Endothelial cell (in vitro differentiated cells): ENCODE data around the gene CTSF. TPM values are rescaled to one million over a fixed set of nuclear protein-coding genes. Genes with fewer than 3 reads are reported as not detected.

Source experiments
- DNase-seq: peaks from one replicate; pipeline ENCODE4 v3.0.0; 2021; ENCODE audit warnings: low spot score
- H3K27ac Mint-ChIP-seq: one replicate; pipeline ENCODE4 v1.8.0; 2021; ENCODE audit warnings: mixed read lengths, inconsistent platforms; ENCODE audit not compliant: unreplicated experiment
- H3K27me3 Mint-ChIP-seq: one replicate; pipeline ENCODE4 v1.8.0; 2021; ENCODE audit warnings: mild to moderate bottlenecking, moderate library complexity, mixed read lengths, inconsistent platforms; ENCODE audit not compliant: unreplicated experiment
- H3K36me3 Mint-ChIP-seq: one replicate; pipeline ENCODE4 v1.8.0; 2021; ENCODE audit warnings: mild to moderate bottlenecking, low read depth, mixed read lengths, inconsistent platforms; ENCODE audit not compliant: unreplicated experiment
- H3K4me1 Mint-ChIP-seq: one replicate; pipeline ENCODE4 v1.8.0; 2021; ENCODE audit warnings: mild to moderate bottlenecking, mixed read lengths, inconsistent platforms; ENCODE audit not compliant: unreplicated experiment
- H3K4me3 Mint-ChIP-seq: one replicate; pipeline ENCODE4 v1.8.0; 2021; ENCODE audit warnings: mild to moderate bottlenecking, mixed read lengths, inconsistent platforms; ENCODE audit not compliant: unreplicated experiment
- H3K9me3 Mint-ChIP-seq: one replicate; pipeline ENCODE4 v1.8.0; 2021; ENCODE audit warnings: mixed read lengths, inconsistent platforms; ENCODE audit not compliant: unreplicated experiment
- long read RNA-seq: library from polyadenylated mRNA; unstranded; transcript quantifications from one replicate; pipeline ENCODE4 v2.0.0, GENCODE V29; 2020; ENCODE audit not compliant: unreplicated experiment
- total RNA-seq: library from RNA; stranded (reverse); fragmentation: NEBNext Ultra II Directional; extraction: Animal tissue kit (Norgen Biotek cat#: 25700); gene quantifications from one replicate; pipeline ENCODE4 v1.2.1, GENCODE V29; 2021; ENCODE audit not compliant: unreplicated experiment
- TF ChIP-seq, protein P1 (sequence below): fragments of 200-600 bp; sonication (generic); IDR thresholded peaks from one replicate; pipeline ENCODE4 v1.5.0; 2021; ENCODE audit warnings: antibody characterized with exemption; ENCODE audit not compliant: unreplicated experiment

The CTSF gene
- 9.2 TPM for total RNA-seq
- long read RNA-seq, transcript CTSF-201 (13 exons, 2,035 nt): major isoform, 20 of 21 reads
- long read RNA-seq, partial matches to known transcripts: 0 of 21 reads
- long read RNA-seq, other reads (novel, unspliced or antisense): 1 of 21 reads

GRCh38 chr11:66568124-66568916 lies at the start of gene CTSF:
TSS of gene CTSF (minus strand) at chr11:66568606. CDS start at chr11:66568486, 120 bp downstream.
- Mint-ChIP-seq H3K4me1 (no peaks in the 10 kb centered on the region), H3K36me3 (no peaks in the 10 kb centered on the region), H3K9me3 (no peaks in the 10 kb centered on the region), H3K4me3 (no peak within 1 kb of the TSS), H3K27me3 (peaks cover 3% of the 10 kb centered on the region), H3K27ac (no peak within 1 kb of the TSS)
- DNase-seq: peak; percentile 39
- TF ChIP-seq, protein P1, sequence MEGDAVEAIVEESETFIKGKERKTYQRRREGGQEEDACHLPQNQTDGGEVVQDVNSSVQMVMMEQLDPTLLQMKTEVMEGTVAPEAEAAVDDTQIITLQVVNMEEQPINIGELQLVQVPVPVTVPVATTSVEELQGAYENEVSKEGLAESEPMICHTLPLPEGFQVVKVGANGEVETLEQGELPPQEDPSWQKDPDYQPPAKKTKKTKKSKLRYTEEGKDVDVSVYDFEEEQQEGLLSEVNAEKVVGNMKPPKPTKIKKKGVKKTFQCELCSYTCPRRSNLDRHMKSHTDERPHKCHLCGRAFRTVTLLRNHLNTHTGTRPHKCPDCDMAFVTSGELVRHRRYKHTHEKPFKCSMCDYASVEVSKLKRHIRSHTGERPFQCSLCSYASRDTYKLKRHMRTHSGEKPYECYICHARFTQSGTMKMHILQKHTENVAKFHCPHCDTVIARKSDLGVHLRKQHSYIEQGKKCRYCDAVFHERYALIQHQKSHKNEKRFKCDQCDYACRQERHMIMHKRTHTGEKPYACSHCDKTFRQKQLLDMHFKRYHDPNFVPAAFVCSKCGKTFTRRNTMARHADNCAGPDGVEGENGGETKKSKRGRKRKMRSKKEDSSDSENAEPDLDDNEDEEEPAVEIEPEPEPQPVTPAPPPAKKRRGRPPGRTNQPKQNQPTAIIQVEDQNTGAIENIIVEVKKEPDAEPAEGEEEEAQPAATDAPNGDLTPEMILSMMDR: no peak

- Mint-ChIP-seq H3K4me1 (peaks cover 33% of the 10 kb centered on the region), H3K9me3 (no peaks in the 10 kb centered on the region), H3K36me3 (peaks cover 21% of the 10 kb centered on the region), H3K4me3 (peak overlapping the region; percentile 99), H3K27me3 (peaks cover 18% of the 10 kb centered on the region), H3K27ac (peak overlapping the region; percentile 98)
- TF ChIP-seq, protein P1: no peak
- peak; percentile 82 for DNase-seq
Observed at GRCh38 chr11:66617155-66617834, 48.9 kb upstream of the CTSF start.

- H3K27me3 Mint-ChIP-seq: peaks cover 18% of the 10 kb centered on the region
- H3K9me3 Mint-ChIP-seq: no peaks in the 10 kb centered on the region
- peak within 1 kb of the TSS; percentile 99 for H3K4me3 Mint-ChIP-seq
- TF ChIP-seq, protein P1: no peak
- DNase-seq: peak; percentile 98
- peaks cover 31% of the 10 kb centered on the region for H3K4me1 Mint-ChIP-seq
- peak within 1 kb of the TSS; percentile 98 for H3K27ac Mint-ChIP-seq
- peaks cover 19% of the 10 kb centered on the region for H3K36me3 Mint-ChIP-seq
Observed at GRCh38 chr11:66616379-66617154, 48.2 kb upstream of the CTSF start, which contains the start of gene RBM14. TSS of gene RBM14 (plus strand) at chr11:66616630. CDS start at chr11:66616721, 91 bp downstream.

DNA sequence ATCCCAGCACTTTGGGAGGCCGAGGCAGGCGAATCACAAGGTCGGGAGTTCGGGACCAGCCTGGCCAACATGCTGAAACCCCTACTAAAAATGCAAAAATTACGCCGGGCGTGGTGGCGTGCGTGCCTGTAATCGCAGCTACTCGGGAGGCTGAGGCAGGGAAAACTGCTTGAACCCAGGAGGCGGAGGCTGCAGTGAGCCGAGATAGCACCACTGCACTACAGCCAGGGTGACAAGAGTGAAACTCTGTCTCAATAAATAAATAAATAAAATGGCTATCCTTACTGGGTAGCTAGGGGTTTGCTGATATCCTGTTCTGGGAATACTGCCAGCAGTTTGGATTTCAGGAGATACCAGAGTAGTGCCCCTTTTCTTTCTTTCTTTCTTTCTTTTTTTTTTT lies 45.7 kb upstream of the CTSF start:
- peaks cover 13% of the 10 kb centered on the region for H3K36me3 Mint-ChIP-seq
- H3K27me3 Mint-ChIP-seq: peaks cover 18% of the 10 kb centered on the region
- no peak overlapping the region for H3K4me3 Mint-ChIP-seq
- TF ChIP-seq, protein P1: no peak
- DNase-seq: no peak
- no peak overlapping the region for H3K27ac Mint-ChIP-seq
- no peaks in the 10 kb centered on the region for H3K9me3 Mint-ChIP-seq
- H3K4me1 Mint-ChIP-seq: peaks cover 22% of the 10 kb centered on the region
